Measurements from ENCODE around the gene RRP7A.

DNA sequence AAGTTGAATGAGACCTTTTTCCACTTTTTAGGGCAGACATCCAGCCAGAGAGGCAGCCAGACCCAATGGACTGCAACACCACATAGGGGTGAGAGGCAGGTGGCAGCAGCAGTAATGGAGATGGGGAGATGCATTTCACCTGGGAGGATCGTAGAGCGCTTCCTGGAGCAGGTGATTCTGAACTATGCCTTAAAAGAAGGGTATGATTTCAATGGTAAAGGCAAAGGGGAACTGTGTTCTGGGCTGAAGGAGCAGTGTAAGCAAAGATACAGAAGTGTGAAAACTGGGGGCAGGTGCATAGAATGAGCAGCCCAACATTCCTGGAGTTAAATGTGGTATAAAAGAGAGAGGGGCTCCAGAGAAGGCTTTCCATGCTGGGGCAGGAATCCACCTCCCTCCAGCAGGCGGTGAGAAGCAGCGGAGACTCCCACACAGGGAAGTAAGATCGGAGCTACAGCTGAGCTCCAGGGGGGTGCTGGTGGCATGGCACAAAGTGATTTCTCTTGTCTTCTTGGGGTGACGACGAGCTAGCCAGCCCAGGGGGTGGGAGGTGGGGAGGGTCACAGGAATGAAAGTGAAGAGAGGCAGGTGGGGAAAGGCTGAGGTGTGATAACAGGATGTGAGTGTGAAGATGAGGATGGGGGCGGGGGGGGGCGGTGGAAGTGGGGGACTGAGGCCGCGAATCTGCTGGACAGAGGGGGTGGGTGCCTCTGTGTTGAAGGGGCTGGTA lies 29.9 kb upstream of the RRP7A start:
- TF ChIP-seq CTCF (IDR thresholded peaks at IDR 0.05) (no peak), POLR2A (IDR thresholded peaks at IDR 0.05) (no peak)

Measured in uterus (tissue), 2 donors.